ENCODE data around the gene WBP2NL.

DNA sequence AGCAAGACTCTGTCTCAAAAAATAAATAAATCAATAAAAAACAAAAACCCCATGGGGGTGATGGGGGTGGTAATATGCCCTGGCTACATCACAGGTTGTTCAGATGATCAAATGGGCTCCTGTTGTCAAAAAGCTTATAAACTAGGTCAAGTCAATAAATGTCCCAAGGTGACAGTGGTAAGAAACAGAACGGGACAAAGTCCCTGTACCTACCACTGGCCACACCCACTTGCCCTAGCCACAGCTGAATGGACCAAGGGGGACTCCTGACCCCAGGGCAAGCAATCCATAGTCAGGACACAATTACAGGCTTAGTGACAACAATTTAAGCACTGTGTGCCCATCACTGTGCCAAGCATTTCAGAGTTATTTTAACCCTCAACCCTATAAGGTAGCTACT is 66.0 kb downstream of the WBP2NL start:
- no peak for TF ChIP-seq TAF1 (conservative IDR thresholded peaks at IDR 0.05)
- TF ChIP-seq, protein P1, sequence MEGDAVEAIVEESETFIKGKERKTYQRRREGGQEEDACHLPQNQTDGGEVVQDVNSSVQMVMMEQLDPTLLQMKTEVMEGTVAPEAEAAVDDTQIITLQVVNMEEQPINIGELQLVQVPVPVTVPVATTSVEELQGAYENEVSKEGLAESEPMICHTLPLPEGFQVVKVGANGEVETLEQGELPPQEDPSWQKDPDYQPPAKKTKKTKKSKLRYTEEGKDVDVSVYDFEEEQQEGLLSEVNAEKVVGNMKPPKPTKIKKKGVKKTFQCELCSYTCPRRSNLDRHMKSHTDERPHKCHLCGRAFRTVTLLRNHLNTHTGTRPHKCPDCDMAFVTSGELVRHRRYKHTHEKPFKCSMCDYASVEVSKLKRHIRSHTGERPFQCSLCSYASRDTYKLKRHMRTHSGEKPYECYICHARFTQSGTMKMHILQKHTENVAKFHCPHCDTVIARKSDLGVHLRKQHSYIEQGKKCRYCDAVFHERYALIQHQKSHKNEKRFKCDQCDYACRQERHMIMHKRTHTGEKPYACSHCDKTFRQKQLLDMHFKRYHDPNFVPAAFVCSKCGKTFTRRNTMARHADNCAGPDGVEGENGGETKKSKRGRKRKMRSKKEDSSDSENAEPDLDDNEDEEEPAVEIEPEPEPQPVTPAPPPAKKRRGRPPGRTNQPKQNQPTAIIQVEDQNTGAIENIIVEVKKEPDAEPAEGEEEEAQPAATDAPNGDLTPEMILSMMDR (IDR thresholded peaks at IDR 0.05; ENCODE audit: low read depth, low read length, missing input control), result no peak
- TF ChIP-seq YY1 (IDR thresholded peaks at IDR 0.05), result peak; percentile 58
- peak; percentile 93 for TF ChIP-seq SP1 (IDR thresholded peaks at IDR 0.05)

Data from liver (tissue), 3 donors.